ENCODE data around the gene ADAT3.
A peak's percentile ranks its signal among the peaks of the same experiment; 100 is the strongest.

The ADAT3 gene

DNA sequence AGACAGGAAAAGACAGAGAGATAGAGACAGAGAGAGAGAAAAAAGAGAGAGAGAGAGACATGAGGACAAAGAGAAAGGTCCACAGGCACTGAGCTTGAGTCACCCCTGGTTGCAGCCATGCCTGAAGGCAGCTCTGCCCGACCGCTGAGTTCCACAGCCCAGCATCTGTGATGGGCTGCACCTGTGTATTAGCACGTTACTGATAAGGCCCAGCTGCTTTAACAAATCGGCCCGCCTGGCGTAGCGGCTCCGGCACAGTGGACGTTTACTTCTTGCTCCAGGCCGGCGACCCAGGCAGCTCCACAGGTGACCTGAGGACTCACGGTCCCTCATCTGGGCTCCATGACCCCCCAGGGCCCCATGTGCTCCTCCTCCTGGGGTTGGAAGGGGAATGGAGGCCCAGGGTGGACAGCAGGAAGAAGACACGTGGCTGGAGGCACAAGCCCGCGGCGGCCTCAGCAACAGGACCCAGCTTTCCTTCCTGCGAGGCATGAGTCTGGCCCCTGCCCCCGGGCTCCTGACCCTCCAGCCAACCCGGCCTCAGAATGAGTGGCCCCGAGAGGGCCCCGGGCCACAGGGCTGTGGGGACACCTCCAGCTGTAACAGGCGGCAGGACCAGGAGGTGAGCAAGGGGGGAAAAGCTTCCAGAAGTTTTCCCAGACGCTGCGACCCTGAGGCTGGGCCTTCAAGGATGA is 31.9 kb downstream of the ADAT3 start:
- no peaks in the 10 kb centered on the region for H3K9me3 ChIP-seq (replicated peaks; ENCODE audit: insufficient read depth, low read length)
- DNase-seq, result no peak
- H4K20me1 ChIP-seq (ENCODE audit: insufficient read depth, low read length), result no peaks in the 10 kb centered on the region
- H3K4me1 ChIP-seq (ENCODE audit: low read length), result 0 out of 2 replicates have a peak, but pooled peaks cover 5% of the 10 kb centered on the region
- H3K9ac ChIP-seq (ENCODE audit: low read length), result no peak overlapping the region
- H3K9me2 ChIP-seq (replicated peaks; ENCODE audit: insufficient read depth, low read length), result no peaks in the 10 kb centered on the region
- no peaks in the 10 kb centered on the region for H3K27me3 ChIP-seq (replicated peaks; ENCODE audit: insufficient read depth, low read length)
- H3K27ac ChIP-seq (ENCODE audit: low read length), result no peak overlapping the region
- peaks cover 16% of the 10 kb centered on the region; the same call in 1 of the 2 replicates for H3F3A ChIP-seq (ENCODE audit: insufficient read depth, low read length)
- no peak overlapping the region for H3K4me3 ChIP-seq (ENCODE audit: low read length)
- H3K4me2 ChIP-seq (ENCODE audit: low read depth, low read length), result no peak overlapping the region
- H3K79me2 ChIP-seq (ENCODE audit: low read length), result peaks cover 12% of the 10 kb centered on the region
- H2AFZ ChIP-seq (ENCODE audit: low read length), result no peak overlapping the region
- H3K36me3 ChIP-seq (replicated peaks; ENCODE audit: insufficient read depth, low read length), result no peaks in the 10 kb centered on the region
- no peak for TF ChIP-seq EZH2 (optimal IDR thresholded peaks at IDR 0.05; ENCODE audit: low read depth, low read length)
- TF ChIP-seq, protein P1, sequence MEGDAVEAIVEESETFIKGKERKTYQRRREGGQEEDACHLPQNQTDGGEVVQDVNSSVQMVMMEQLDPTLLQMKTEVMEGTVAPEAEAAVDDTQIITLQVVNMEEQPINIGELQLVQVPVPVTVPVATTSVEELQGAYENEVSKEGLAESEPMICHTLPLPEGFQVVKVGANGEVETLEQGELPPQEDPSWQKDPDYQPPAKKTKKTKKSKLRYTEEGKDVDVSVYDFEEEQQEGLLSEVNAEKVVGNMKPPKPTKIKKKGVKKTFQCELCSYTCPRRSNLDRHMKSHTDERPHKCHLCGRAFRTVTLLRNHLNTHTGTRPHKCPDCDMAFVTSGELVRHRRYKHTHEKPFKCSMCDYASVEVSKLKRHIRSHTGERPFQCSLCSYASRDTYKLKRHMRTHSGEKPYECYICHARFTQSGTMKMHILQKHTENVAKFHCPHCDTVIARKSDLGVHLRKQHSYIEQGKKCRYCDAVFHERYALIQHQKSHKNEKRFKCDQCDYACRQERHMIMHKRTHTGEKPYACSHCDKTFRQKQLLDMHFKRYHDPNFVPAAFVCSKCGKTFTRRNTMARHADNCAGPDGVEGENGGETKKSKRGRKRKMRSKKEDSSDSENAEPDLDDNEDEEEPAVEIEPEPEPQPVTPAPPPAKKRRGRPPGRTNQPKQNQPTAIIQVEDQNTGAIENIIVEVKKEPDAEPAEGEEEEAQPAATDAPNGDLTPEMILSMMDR (IDR thresholded peaks at IDR 0.05; ENCODE audit: low read length), result no peak
- no peak for TF ChIP-seq EZH2phosphoT487 (IDR thresholded peaks at IDR 0.05; ENCODE audit: low read length)

DNA sequence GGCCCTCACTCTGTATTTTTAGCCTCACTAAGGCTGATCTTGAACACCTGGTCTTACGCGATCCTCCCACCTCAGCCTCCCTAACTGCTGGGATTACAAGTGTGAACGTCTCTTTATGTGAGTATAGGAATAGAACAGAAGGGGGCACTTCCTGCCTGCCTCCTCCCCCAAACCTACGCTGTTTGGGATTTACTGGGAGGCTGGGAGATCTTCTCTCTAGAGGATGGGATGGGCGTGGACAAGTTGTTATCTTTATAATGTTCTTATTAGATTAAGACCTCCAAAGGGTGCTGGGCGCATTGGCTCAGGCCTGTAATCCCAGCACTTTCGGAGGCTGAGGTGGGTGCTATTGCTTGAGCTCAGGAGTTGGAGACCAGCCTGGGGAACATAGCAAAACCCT is 32.9 kb downstream of the ADAT3 start:
- no peak for TF ChIP-seq EZH2phosphoT487 (IDR thresholded peaks at IDR 0.05; ENCODE audit: low read length)
- Histone ChIP-seq H3K4me2 (ENCODE audit: low read depth, low read length) (no peak overlapping the region), H3F3A (ENCODE audit: insufficient read depth, low read length) (peaks cover 26% of the 10 kb centered on the region), H3K27me3 (replicated peaks; ENCODE audit: insufficient read depth, low read length) (no peaks in the 10 kb centered on the region), H3K9ac (ENCODE audit: low read length) (no peak overlapping the region), H3K79me2 (ENCODE audit: low read length) (peaks cover 22% of the 10 kb centered on the region), H3K4me1 (ENCODE audit: low read length) (peaks cover 9% of the 10 kb centered on the region), H3K9me3 (replicated peaks; ENCODE audit: insufficient read depth, low read length) (no peaks in the 10 kb centered on the region), H3K4me3 (ENCODE audit: low read length) (no peak overlapping the region), H3K27ac (ENCODE audit: low read length) (no peak overlapping the region), H4K20me1 (ENCODE audit: insufficient read depth, low read length) (peaks cover 4% of the 10 kb centered on the region), H3K36me3 (replicated peaks; ENCODE audit: insufficient read depth, low read length) (no peaks in the 10 kb centered on the region), H2AFZ (ENCODE audit: low read length) (no peak overlapping the region), H3K9me2 (replicated peaks; ENCODE audit: insufficient read depth, low read length) (no peaks in the 10 kb centered on the region)
- no peak for DNase-seq

DNA sequence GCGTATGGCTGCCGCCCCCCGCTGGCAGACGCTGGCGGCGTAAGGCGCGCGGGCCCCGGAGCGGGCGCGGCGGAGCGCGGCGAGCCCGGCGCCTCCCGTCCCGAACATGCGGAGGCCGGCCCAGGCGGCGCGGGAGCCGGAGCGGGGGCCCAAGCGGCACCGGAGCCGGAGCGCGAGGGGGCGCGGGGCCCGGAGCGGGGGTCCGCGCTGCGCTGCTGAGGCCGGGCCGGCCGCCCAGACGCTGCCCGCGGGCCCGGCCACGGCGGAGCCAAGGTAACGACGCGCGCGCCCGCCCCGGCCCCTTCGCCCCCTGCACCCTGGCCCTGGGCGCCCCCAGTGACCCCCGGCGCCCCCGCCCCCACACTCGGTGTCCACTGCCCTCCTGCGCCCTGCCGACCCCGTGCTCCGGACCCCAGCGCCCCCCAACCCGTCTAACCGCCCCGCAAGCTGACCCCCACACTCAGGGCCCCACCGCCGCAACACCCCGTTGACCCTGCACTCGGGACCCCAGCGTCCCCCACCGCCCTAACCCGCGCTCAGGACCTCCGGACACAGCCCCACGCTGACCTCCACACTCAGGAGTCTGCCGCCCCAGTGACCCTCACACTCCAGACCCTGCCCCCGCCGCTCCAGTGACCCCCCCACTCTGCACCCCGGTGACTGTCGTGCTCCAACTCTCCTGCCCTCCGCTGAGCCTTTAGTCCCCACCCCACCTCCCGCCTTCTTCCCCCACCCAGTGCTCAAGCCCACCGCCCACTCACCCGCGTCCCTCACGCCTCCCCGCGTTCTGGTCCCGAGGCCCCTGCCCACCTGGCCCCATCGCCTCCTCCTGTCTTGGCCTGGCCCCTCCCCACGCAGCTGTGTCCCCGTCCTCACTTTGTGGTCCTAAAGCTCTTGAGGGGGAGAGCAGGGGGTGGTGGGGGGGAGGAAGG is 36.2 kb downstream of the ADAT3 start, which contains the start of gene CSNK1G2:
Gene CSNK1G2 (plus strand): TSS at position 27 of the 932 bp plus-strand sequence. CDS start 28,601 bp downstream, outside the sequence.
- peak within 1 kb of the TSS; percentile 76 for H3K9ac ChIP-seq (ENCODE audit: low read length)
- H3K9me2 ChIP-seq (replicated peaks; ENCODE audit: insufficient read depth, low read length), result no peaks in the 10 kb centered on the region
- peak within 1 kb of the TSS; percentile 76 for H3K4me3 ChIP-seq (ENCODE audit: low read length)
- peak within 1 kb of the TSS; percentile 77 for H3K27ac ChIP-seq (ENCODE audit: low read length)
- peak; percentile 15 for DNase-seq
- TF ChIP-seq EZH2phosphoT487 (IDR thresholded peaks at IDR 0.05; ENCODE audit: low read length), result no peak
- TF ChIP-seq, protein P1 (IDR thresholded peaks at IDR 0.05; ENCODE audit: low read length), result no peak
- TF ChIP-seq EZH2 (optimal IDR thresholded peaks at IDR 0.05; ENCODE audit: low read depth, low read length), result no peak
- no peaks in the 10 kb centered on the region for H3K36me3 ChIP-seq (replicated peaks; ENCODE audit: insufficient read depth, low read length)
- peaks cover 28% of the 10 kb centered on the region for H3F3A ChIP-seq (ENCODE audit: insufficient read depth, low read length)
- peaks cover 27% of the 10 kb centered on the region for H4K20me1 ChIP-seq (ENCODE audit: insufficient read depth, low read length)
- H3K4me1 ChIP-seq (ENCODE audit: low read length), result peaks cover 17% of the 10 kb centered on the region
- H2AFZ ChIP-seq (ENCODE audit: low read length), result peak within 1 kb of the TSS; percentile 74
- H3K27me3 ChIP-seq (replicated peaks; ENCODE audit: insufficient read depth, low read length), result no peaks in the 10 kb centered on the region
- H3K4me2 ChIP-seq (ENCODE audit: low read depth, low read length), result peak within 1 kb of the TSS; percentile 99
- no peaks in the 10 kb centered on the region for H3K9me3 ChIP-seq (replicated peaks; ENCODE audit: insufficient read depth, low read length)
- peaks cover 52% of the 10 kb centered on the region for H3K79me2 ChIP-seq (ENCODE audit: low read length)
